SU-DHL-6 (cell line): Measurements from ENCODE around the gene MASP1.

Source experiments
- H2AFZ ChIP-seq: fragments of 200-600 bp; sonication (generic); 2 replicates; pipeline ENCODE4 v1.6.1; 2014; ENCODE audit warnings: low read depth, mild to moderate bottlenecking, moderate library complexity, mixed read lengths, antibody characterized with exemption, low read length; ENCODE audit not compliant: severe bottlenecking
- H3F3A ChIP-seq: fragments of 200-600 bp; shearing (Covaris generic); 2 replicates; pipeline ENCODE4 v1.6.0; 2016; ENCODE audit warnings: antibody characterized with exemption, mild to moderate bottlenecking; ENCODE audit not compliant: insufficient read depth
- H3K27ac ChIP-seq: fragments of 200-600 bp; sonication (generic); 2 replicates; pipeline ENCODE4 v1.5.1; 2016; ENCODE audit warnings: low read depth, mild to moderate bottlenecking, low read length, moderate library complexity, mixed read lengths
- H3K27me3 ChIP-seq: fragments of 200-600 bp; sonication (generic), shearing (Covaris generic); 2 replicates; pipeline ENCODE4 v1.6.0; 2014; ENCODE audit warnings: mild to moderate bottlenecking, low read length
- H3K36me3 ChIP-seq: fragments of 200-600 bp; sonication (generic); 2 replicates; pipeline ENCODE4 v1.6.1; 2014; ENCODE audit warnings: mild to moderate bottlenecking, low read length, mixed read lengths
- H3K4me2 ChIP-seq: fragments of 300-600, 200-600 bp; shearing (Covaris generic), sonication (generic); 2 replicates; pipeline ENCODE4 v1.6.0; 2014; ENCODE audit warnings: low read length, low read depth, mild to moderate bottlenecking; ENCODE audit not compliant: poor library complexity, severe bottlenecking
- H3K4me3 ChIP-seq: fragments of 200-600 bp; sonication (generic); 2 replicates; pipeline ENCODE4 v1.5.1; 2014; ENCODE audit warnings: antibody characterized with exemption, low read length, mild to moderate bottlenecking, mixed read lengths; ENCODE audit not compliant: insufficient read depth, poor library complexity, severe bottlenecking
- H3K79me2 ChIP-seq: fragments of 200-600 bp; sonication (generic); 2 replicates; pipeline ENCODE4 v1.6.1; 2014; ENCODE audit warnings: mild to moderate bottlenecking, low read length, moderate library complexity; ENCODE audit not compliant: insufficient read depth
- H3K9ac ChIP-seq: fragments of 200-600 bp; sonication (generic); 2 replicates; pipeline ENCODE4 v1.7.0; 2014; ENCODE audit warnings: mild to moderate bottlenecking, low read length
- H3K9me2 ChIP-seq: fragments of 200-600 bp; sonication (generic); replicated peaks from 2 replicates; pipeline ENCODE4 v1.6.1; 2014; ENCODE audit warnings: low read length; ENCODE audit not compliant: insufficient read depth
- H3K9me3 ChIP-seq: fragments of 200-600 bp; sonication (generic); 2 replicates; pipeline ENCODE4 v1.6.1; 2014; ENCODE audit warnings: low read length, mixed read lengths; ENCODE audit not compliant: insufficient read depth
- H4K20me1 ChIP-seq: fragments of 200-600 bp; sonication (generic); 2 replicates; pipeline ENCODE4 v1.6.1; 2014; ENCODE audit warnings: low read depth, mild to moderate bottlenecking, antibody characterized with exemption, low read length, moderate library complexity, mixed read lengths
- CTCF ChIP-seq: fragments of 200-600 bp; sonication (generic); IDR thresholded peaks from one replicate; pipeline ENCODE4 v1.5.1; 2017; ENCODE audit warnings: antibody characterized with exemption, mild to moderate bottlenecking, low read length, moderate library complexity; ENCODE audit not compliant: insufficient read depth, poor library complexity, severe bottlenecking
- EZH2phosphoT487 ChIP-seq: fragments of 200-600 bp; sonication (generic), shearing (Covaris generic); conservative IDR thresholded peaks from 2 replicates; pipeline ENCODE4 v1.6.1; 2018; ENCODE audit warnings: mild to moderate bottlenecking, antibody characterized with exemption, low read length, moderate library complexity, mixed read lengths

Gene MASP1

GRCh38 chr3:187290503-187290902 is 1.0 kb downstream of the MASP1 start:
- Histone ChIP-seq H2AFZ (no peak overlapping the region), H3K9ac (no peak overlapping the region), H3K9me3 (no peaks in the 10 kb centered on the region), H3K27me3 (no peaks in the 10 kb centered on the region), H3K36me3 (no peaks in the 10 kb centered on the region), H3K27ac (no peak overlapping the region), H4K20me1 (no peaks in the 10 kb centered on the region), H3K79me2 (no peaks in the 10 kb centered on the region), H3K4me2 (no peak overlapping the region), H3K9me2 (no peaks in the 10 kb centered on the region), H3K4me3 (no peak overlapping the region), H3F3A (no peaks in the 10 kb centered on the region)
- no peak for TF ChIP-seq EZH2phosphoT487
- no peak for TF ChIP-seq CTCF

GRCh38 chr3:187288855-187289605 is 2.5 kb downstream of the MASP1 start:
- no peak overlapping the region for H3K4me3 ChIP-seq
- no peak for TF ChIP-seq CTCF
- TF ChIP-seq EZH2phosphoT487 = no peak
- no peak overlapping the region for H3K27ac ChIP-seq
- H3K9me2 ChIP-seq = no peaks in the 10 kb centered on the region
- no peak overlapping the region for H3K9ac ChIP-seq
- no peaks in the 10 kb centered on the region for H3K9me3 ChIP-seq
- H3K27me3 ChIP-seq = no peaks in the 10 kb centered on the region
- no peak overlapping the region for H2AFZ ChIP-seq
- H3K79me2 ChIP-seq = no peaks in the 10 kb centered on the region
- no peaks in the 10 kb centered on the region for H4K20me1 ChIP-seq
- no peaks in the 10 kb centered on the region for H3K36me3 ChIP-seq
- H3F3A ChIP-seq = no peaks in the 10 kb centered on the region
- H3K4me2 ChIP-seq = no peak overlapping the region

GRCh38 chr3:187288131-187288854 is 3.2 kb downstream of the MASP1 start:
- no peaks in the 10 kb centered on the region for H4K20me1 ChIP-seq
- H3K27me3 ChIP-seq = no peaks in the 10 kb centered on the region
- H3F3A ChIP-seq = no peaks in the 10 kb centered on the region
- no peaks in the 10 kb centered on the region for H3K36me3 ChIP-seq
- H2AFZ ChIP-seq = no peak overlapping the region
- TF ChIP-seq CTCF (no peak), EZH2phosphoT487 (no peak)
- no peaks in the 10 kb centered on the region for H3K9me3 ChIP-seq
- H3K27ac ChIP-seq = no peak overlapping the region
- H3K79me2 ChIP-seq = no peaks in the 10 kb centered on the region
- H3K9ac ChIP-seq = no peak overlapping the region
- no peak overlapping the region for H3K4me3 ChIP-seq
- no peaks in the 10 kb centered on the region for H3K9me2 ChIP-seq
- no peak overlapping the region for H3K4me2 ChIP-seq
